Measurements from ENCODE around the gene SNAI3. TPM values are rescaled to one million over a fixed set of nuclear protein-coding genes. Genes with fewer than 3 reads are reported as not detected.

SNAI3 gene
- total RNA-seq, 1 donor from 2014 or later, result under 0.01 TPM

DNA sequence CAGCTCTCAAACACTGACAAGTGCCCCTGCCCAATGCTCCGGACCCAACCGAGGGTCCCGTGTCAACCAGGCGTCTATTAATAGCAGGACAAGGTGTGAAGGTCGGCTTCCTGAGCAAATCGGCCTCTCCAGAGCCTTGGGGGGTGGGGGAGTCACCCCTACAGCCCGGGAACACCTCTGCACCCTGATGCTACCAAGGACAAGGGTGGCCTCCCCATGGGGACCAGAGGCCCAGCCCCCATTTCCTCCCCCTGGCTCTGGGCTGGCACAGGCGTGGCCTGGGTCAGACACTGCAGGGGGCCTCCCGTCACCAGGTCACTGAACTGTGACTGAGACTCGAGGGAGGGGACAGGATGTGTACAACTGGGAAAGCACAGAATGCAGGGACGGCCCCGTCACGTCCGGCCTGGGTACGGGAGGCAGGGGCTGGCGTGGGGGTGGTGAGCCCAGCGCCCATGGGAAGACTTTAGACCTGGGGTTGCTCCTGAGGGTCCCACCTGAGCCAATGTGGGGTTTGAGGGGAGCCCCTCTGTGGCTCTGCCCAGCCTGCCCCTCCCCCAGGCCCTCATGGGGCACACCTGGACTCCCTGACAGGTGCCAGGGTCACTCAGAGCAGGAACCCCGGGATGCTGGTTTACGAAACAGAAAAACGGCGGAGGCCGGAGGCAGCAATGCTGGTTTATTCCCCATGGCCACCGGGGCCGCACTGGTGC, 34.9 kb downstream of the SNAI3 start:
- DNase-seq (ENCODE audit: low read depth in 2 of 2), result peak in 1 of 2 donors; percentile 93

DNA sequence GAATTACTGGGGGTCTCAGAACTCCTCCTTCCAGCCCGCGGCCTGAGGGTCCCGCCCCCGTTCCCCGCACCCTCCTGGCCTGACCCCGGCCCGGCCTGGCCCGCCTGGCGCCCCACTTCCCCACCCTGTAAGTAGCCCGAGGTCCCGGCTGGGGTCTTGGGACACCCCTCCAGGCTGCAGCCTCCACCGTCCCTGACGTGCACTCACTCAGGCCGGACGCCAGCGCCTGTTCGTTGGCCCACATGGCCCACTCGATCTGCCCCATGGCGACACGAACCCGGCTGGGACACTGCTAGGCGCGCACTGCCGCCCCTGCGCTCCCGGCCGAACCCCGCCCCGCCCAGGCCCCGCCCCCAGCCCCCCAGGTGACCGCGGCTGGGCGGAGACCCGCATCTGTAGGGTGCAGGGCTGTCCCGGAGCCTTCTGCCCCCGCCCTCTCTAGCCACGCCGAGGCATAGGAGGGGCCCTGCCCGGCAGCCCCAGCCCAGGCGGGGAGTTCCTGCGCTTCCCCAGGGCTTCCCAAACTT, 35.5 kb downstream of the SNAI3 start, which contains the start of gene CYBA:
Gene CYBA, minus strand, starts transcription at position 305 of the 527 bp plus-strand sequence. Its CDS starts 40 bp downstream, at position 265.
- peak in 1 of 2 donors; percentile 85 for DNase-seq (ENCODE audit: low read depth in 2 of 2)

DNA sequence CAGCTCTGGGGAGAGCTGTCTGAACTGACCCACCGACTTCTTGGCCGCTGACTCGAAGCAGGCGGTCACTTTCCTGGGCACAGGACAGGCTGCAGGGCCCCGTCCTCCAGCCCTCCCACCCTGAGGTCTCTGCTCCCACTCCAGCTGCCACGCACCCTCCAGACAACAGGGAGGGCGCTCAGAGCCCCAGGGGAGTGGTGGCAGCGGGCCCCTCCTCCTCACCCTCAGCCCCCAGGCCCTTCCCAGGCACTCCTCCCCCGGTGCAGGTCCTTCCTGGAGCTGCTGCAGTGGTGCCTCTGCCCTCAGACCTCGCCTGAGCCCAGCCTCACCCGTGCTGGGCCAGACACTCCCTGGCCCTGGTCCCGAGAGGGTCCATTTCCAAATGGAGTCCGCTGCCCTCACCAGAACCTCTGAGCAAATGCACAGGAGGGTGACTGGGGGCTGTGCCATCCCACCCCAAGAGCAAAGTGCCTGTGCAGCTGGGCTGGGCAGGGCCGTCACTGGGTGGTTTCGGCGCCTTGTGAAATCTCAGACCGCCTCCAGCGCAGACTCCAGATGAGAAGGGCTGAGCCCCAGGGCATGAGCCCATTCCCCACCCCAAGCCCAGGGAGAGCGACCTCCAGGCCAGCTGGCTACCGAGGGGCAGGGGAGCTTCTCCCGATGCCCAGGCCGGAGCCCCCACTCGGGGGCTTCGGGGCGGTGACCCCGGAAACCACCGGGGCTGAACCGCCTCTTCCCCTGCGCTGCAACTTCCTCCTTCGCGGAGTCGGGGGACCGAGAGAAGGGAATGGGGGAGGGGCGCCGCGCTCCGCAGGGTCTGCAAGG, 36.2 kb downstream of the SNAI3 start:
- DNase-seq (ENCODE audit: low read depth in 2 of 2), result no peak

DNA sequence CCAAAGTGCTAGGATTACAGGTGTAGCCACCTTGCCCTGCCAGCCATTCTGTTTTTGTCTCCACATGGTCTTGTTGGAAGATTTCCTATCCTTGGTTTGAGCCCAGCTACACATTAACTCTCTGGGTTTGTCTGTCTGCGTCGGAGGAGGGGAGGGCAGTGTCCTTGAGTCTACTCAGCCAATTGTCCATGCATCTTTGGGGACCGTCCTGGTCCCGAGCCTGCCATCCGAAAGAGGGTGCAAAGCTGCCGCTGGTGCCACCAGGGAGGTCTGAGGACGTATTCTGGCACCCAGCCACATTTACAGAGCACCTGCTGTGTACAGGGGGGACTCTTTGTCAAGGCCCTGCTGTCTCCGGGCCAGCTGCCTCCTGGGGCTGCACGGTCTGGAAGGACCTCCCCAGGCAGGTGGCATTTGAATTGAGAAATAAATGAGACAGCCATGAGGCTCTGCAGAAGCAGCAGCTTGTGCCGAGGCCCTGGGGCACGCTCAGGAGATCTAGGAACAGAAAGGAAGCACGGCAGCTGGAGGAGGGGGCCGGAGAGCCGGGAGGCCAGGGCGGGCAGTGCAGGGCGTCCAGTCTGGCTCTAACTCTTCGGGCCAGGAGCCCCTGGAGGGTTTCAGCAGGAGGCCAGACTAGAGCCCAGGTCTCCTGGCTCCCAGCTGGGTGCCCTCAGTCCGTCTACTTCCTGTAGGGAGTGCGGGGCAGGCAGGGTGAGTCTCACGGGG, 36.9 kb downstream of the SNAI3 start:
- no peak for DNase-seq (ENCODE audit: low read depth in 2 of 2)

DNA sequence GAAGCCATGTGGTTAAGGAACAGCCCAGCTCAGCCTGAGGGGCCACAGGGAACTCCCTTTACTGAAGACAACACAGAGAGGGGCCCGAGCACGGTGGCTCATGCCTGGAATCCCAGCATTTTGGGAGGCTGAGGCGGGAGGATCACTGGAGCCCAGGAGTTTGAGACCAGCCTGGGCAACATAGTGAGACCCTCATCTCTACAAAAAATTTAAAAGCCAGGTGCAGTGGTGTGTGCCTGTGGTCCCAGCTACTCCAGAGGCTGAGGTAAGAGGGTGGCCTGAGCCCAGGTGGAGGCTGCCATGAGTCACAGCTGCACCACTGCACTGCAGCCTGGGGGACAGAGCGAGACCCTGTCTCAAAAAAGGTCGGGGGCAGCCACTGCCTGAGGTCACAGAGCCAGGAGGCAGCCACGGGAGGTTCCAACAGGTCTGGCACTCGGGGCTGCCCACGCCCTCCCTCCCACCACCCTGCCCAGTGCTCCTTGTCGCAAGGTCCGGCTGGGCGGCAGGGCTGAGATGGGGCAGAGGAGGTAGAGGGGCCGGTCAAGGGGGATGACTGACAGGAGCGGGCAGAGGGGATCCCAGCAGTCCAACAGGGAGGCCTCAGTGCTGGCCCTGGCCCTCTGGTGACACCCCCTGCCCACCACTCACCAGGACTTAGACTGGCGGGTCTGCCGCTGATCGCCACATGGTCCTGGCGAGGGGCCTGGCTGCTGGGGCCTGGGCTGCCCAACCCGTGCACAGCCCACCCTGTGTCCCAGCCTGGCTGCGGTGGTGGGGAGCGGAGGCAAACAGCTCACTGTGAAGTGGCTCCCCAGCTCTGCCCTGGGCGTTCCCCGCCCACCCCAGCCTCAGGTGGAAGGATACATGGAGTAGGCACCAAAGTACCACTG, 38.9 kb downstream of the SNAI3 start:
- no peak for DNase-seq (ENCODE audit: low read depth in 2 of 2)

DNA sequence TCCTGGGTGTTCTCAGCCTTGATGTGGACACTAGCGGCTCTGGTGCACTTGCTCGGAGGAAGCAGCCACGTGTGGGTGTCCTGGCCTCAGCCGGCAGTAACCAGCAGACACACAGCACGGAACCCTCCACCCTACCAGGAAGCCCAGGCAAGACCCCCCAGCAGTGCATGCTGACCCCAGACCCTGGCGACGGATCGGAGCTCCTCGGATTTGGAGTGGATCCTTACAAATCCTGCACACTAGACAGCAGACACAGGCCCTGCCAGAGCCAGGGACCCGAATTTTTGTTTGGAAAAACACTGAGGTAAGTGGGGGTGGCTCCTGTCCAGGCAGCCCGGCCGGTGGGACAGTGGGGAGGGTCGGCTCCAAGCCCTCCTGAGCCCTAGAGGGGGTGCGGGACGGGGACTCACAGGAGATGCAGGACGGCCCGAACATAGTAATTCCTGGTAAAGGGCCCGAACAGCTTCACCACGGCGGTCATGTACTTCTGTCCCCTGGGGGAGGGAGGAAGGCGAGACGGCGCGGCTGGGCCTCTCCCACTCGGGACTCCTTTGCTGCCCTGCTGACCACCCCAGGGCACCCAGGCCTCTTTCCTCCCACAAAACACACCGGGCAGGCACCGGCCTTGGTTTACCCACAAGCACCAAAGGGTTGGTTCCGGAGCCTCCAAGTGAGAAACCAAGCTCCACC, 39.8 kb downstream of the SNAI3 start:
- DNase-seq (ENCODE audit: low read depth in 2 of 2), result no peak

DNA sequence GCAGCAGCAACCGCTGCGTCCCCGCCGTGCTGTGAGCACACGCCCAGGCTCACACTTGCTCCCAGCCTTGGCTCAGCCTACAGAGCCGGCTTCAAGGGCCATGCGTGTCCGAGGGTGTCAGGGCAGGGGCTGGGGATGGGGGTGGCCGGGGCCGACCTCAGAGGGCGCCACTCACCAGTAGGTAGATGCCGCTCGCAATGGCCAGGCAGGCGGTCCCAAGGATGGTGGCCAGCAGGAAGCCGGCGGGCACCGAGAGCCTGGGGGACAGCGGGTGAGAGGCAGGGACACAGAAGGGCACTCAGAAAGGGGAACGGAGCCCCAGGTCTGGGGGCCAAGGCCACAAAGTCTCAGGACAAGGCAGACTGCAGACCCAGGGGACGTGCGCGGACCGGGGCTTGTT, 40.4 kb downstream of the SNAI3 start:
- no peak for DNase-seq (ENCODE audit: low read depth in 2 of 2)

DNA sequence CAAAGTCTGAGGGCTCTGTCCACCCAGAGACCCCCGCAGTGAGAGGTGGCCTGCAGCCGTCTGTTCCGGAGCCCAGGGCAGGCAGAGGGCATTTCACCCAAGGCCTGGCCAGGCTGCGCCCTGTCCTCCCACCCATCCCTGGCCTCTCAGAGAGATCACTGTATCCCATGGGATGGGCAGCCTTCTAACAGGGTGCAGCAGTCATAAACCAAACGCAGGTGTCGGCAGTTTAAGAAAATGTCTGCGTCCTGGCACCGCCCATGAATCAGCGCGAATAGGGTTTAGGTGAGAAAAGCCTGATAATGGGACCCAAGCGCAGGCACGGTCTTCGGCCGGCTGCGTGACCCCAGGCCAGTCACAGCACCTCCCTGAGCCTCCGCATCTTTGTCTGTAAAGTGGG, 40.9 kb downstream of the SNAI3 start:
- DNase-seq (ENCODE audit: low read depth in 2 of 2), result no peak

DNA sequence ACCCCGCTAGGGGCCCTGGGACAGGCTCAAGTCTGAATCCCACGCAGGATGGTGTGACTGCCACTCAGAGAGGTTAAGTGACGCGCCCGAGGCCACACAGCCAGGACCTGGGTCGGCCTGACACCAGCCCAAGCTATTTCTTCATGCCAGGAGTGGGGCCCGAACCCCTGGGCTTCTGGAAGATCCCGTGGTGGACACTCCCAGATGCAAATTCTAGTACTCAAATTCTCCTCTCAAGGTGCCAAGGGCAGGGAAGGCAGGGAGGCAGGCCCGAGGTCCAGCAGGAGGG, 42.7 kb downstream of the SNAI3 start:
- no peak for DNase-seq (ENCODE audit: low read depth in 2 of 2)

DNA sequence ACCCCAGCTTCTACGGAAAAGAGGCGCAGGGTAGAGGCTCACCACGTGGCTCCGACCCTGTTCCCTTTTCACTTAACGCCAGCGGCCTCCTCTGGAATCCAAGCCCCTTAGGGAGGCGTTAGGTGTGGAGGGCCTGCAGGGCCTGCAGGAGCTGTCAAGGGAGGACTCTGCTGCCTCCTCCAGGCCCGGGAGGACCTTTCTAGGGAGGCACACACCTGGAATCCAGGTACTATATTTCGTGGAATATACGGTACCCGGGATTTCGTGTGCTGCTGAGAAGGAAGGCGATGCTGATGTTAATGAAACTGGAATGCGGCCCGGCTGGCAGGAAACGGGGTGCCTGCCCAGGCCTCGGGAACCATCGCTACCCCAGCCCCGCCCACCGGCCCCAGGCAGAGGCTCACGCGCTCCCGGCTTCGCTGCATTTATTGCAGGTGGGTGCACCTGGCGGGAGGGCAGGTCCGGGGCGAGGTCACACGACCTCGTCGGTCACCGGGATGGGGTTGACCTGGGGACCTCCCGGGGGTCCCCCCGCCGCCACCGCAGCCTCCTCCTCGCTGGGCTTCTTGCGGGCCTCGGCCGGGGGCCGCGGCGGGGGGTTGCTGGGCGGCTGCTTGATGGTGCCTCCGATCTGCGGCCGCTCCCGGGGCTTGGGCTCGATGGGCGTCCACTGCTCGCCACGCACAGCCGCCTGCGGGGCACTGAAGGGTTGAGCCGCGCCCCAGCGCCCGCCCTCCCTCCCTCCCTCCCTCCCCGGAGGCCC, 43.2 kb downstream of the SNAI3 start:
- no peak for DNase-seq (ENCODE audit: low read depth in 2 of 2)

DNA sequence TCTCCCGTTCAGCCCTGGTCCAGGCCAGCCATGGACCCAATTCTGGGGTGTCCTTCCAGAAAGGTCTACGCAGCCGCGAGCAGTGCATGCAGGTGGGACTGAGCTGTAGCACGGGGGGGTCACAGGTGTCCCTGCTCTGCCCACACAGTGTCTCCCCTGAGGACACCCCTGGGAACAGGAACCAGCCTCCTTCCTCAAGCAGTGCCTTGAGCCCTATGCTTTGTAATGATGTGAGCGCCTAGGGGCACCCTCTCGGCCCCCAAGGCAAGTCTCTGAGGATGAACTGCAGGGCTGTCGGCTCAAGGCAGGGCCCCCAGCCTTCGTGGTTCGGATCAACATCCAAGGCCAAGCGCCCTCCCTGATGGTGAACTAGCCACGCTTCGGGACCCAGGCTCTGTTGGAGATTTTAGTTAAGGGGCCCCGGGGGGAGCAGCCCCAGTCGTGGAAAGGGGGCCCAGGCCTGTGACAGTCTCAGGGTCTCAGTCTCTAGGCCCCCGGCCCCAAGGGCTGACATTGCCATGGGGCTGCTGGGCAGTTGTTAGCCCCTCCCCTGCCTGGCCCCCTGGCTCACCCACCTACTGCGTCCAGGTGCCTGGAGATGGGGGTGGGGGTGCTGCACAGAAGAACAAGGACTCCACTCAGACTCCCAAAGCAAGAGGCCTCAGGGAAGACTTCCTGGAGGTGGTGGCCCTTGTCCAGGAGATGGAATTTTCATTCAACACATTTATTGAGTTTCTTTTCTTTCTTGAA, 45.6 kb downstream of the SNAI3 start:
- DNase-seq (ENCODE audit: low read depth in 2 of 2), result no peak

DNA sequence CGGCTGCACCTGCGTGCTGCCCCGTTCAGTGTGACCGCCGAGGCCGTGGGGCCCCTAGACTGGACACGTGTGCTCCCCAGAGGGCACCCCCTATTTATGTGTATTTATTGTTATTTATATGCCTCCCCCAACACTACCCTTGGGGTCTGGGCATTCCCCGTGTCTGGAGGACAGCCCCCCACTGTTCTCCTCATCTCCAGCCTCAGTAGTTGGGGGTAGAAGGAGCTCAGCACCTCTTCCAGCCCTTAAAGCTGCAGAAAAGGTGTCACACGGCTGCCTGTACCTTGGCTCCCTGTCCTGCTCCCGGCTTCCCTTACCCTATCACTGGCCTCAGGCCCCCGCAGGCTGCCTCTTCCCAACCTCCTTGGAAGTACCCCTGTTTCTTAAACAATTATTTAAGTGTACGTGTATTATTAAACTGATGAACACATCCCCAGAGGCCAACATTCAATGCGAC, 46.2 kb downstream of the SNAI3 start:
- no peak for DNase-seq (ENCODE audit: low read depth in 2 of 2)

DNA sequence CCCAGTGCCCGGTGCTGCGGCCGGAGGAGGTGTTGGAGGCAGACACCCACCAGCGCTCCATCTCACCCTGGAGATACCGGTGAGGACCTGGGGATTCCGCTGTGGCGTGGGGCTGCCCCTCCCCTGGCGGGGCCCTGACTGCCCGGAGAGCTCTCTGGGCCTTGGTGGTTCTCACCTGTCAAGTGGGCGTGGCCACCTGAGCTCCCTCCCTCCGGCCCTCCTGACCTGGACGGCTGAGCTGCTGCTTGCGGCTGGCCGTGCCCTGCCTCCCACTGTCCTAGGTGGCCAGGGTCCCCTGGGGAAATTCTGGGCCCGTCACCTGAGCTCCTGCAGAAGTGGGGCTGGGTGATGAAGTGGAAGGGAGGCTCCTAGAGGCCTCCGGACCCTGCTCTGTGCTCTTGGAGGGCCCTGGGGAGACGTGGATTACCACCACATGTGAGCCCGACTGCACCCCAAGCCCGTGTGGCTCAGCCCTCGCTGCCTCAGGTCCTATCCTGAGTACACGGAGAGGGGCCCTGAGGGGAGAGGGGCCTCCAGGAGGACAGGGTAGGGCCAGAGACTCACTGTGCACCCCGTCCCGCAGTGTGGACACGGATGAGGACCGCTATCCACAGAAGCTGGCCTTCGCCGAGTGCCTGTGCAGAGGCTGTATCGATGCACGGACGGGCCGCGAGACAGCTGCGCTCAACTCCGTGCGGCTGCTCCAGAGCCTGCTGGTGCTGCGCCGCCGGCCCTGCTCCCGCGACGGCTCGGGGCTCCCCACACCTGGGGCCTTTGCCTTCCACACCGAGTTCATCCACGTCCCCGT, 46.9 kb downstream of the SNAI3 start:
- no peak for DNase-seq (ENCODE audit: low read depth in 2 of 2)

DNA sequence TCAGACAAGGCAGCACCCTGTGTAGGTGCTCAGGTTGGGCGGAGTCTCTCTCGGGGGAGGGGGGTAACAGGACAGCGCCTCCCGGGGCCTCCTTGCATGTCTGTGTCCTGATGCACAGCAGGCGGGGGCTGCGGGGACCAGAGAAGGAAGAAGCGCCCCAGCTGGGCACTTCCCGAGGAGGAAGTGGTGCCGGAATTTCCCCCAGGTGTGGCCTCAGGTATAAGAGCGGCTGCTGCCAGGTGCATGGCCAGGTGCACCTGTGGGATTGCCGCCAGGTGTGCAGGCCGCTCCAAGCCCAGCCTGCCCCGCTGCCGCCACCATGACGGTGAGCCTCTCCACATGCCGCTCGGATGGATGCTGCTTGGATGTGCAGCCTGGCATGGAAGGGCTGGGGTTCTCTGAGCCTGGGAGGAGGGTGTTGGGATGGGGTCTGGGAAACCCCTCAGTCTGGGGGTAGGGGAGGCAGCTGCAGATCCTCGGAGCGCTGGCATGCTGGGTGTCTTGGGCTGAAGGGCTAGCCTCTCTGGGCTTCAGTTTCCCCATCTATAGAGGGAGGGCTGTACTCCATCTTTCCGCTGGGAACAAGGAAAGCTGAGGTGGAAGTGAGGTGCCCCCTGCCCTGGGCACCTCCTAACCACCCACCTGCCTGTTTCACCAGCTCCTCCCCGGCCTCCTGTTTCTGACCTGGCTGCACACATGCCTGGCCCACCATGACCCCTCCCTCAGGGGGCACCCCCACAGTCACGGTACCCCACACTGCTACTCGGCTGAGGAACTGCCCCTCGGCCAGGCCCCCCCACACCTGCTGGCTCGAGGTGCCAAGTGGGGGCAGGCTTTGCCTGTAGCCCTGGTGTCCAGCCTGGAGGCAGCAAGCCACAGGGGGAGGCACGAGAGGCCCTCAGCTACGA, 47.7 kb downstream of the SNAI3 start, which contains the start of gene IL17C:
Gene IL17C, plus strand, starts transcription at position 250 of the 908 bp plus-strand sequence. Its CDS starts 70 bp downstream, at position 320.
- no peak for DNase-seq (ENCODE audit: low read depth in 2 of 2)

DNA sequence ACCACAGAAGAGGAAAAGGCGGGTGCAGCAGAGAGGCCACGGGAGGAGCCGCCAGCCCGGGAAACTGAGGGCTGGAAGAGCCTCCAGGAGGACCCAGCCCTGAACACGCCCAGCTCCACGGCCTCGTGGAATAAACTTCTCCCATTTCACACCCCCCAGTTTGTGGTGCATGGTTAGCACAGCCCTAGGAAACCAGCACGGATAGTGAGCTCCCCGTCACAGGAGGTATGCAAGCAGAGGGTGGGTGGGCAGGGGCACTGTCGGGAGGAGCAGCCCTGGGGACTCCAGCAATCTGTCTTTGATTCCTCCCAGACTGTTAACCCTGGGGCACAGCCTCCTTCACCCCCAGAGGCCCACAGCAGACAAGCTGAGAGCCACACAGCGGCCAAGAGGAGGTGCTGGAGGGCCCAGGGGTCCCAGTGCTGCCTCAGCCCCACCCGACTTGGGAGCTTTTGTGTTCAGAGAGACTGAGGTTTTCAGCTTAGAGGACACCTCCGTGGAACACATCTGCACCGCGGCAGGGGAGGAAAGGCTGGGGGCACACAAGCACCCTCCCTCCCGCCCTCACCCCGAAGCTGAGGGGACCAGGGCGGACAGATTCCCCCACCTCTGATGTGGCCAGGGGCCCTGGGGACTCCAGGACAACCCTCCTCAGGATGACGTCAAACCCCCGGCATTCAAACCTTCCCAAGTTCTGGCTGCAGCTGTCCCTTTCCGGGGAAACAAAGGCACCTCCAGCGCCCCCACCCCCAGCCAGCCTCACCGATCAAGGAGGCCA, 49.6 kb downstream of the SNAI3 start:
- DNase-seq (ENCODE audit: low read depth in 2 of 2), result no peak
